Fibroblast of mammary gland (primary cell): ENCODE measurements around the gene DNAJC2.
A peak's percentile ranks its signal among the peaks of the same experiment; 100 is the strongest.

Experiments used
- DNase-seq: peaks from one replicate; pipeline ENCODE4 v3.0.0-alpha.2; 2010; ENCODE audit warnings: low read depth
- H3K4me3 ChIP-seq: 2 replicates; pipeline ENCODE4 v1.5.1; 2011; ENCODE audit warnings: low read depth, mild to moderate bottlenecking, low read length, moderate library complexity; ENCODE audit not compliant: control insufficient read depth
- TF ChIP-seq, protein P1 (sequence below): conservative IDR thresholded peaks from 2 replicates; pipeline ENCODE4 v1.5.1; 2011; ENCODE audit warnings: low read depth, low read length, inconsistent platforms; ENCODE audit not compliant: control insufficient read depth, insufficient read depth

DNAJC2 gene

DNA sequence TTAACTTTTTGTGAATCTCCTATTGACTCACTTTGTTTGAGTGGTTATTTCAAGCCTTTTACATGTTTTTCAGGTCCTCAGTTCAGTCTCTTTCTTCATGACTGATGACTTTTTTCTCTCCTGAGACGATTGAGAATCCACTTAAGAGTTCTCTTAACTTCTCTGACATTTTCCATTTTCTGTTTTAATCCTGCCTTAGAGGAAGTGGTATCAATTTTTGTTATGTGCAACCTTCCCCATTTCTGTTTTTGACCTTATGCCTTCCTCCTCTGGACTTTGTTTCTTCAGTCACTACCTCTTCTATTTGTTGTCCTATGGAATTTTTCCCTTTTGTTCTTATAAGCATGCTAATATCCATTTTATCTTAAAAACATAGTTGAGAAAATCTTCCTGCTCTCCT lies 5.2 kb upstream of the DNAJC2 start:
- no peak for DNase-seq
- no peak overlapping the region for H3K4me3 ChIP-seq
- TF ChIP-seq, protein P1, sequence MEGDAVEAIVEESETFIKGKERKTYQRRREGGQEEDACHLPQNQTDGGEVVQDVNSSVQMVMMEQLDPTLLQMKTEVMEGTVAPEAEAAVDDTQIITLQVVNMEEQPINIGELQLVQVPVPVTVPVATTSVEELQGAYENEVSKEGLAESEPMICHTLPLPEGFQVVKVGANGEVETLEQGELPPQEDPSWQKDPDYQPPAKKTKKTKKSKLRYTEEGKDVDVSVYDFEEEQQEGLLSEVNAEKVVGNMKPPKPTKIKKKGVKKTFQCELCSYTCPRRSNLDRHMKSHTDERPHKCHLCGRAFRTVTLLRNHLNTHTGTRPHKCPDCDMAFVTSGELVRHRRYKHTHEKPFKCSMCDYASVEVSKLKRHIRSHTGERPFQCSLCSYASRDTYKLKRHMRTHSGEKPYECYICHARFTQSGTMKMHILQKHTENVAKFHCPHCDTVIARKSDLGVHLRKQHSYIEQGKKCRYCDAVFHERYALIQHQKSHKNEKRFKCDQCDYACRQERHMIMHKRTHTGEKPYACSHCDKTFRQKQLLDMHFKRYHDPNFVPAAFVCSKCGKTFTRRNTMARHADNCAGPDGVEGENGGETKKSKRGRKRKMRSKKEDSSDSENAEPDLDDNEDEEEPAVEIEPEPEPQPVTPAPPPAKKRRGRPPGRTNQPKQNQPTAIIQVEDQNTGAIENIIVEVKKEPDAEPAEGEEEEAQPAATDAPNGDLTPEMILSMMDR = no peak

DNA sequence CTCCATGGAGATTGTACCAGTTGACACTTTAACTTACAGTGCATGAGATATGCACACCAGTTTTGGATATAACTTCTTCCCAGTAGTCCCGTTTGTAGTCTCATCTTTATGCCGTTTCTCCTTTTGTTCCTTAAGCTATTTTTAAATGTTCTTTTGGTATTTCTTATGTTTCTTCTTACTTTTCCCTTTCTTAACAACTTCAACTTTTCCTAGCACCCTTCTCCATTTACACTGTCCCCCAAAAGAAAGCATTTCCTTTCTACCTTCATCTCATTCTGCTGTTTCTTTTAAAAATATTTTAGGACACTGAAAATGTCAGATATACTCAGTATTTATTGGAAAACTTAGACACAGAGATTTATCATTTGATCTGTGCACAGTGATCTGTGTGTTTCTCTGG lies 4.4 kb upstream of the DNAJC2 start:
- peak overlapping the region; percentile 95 for H3K4me3 ChIP-seq
- no peak for DNase-seq
- TF ChIP-seq, protein P1 = no peak

DNA sequence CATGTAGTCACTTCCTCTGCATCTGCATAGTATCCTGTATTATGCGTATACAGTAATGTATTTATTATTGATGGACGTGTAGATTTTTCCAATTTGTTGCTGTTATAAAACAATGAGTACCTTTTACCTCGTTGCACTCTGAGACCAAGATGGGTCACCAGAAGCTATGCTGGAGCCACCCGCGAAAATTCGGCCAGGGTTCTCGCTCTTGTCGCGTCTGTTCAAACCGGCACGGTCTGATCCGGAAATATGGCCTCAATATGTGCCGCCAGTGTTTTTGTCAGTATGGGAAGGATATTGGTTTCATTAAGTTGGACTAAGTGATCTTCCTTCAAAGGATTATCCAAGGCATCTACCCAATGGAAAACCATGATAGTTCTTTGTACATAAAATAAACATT lies 3.9 kb upstream of the DNAJC2 start:
- H3K4me3 ChIP-seq = peak overlapping the region; percentile 95
- DNase-seq = no peak
- TF ChIP-seq, protein P1 = no peak

DNA sequence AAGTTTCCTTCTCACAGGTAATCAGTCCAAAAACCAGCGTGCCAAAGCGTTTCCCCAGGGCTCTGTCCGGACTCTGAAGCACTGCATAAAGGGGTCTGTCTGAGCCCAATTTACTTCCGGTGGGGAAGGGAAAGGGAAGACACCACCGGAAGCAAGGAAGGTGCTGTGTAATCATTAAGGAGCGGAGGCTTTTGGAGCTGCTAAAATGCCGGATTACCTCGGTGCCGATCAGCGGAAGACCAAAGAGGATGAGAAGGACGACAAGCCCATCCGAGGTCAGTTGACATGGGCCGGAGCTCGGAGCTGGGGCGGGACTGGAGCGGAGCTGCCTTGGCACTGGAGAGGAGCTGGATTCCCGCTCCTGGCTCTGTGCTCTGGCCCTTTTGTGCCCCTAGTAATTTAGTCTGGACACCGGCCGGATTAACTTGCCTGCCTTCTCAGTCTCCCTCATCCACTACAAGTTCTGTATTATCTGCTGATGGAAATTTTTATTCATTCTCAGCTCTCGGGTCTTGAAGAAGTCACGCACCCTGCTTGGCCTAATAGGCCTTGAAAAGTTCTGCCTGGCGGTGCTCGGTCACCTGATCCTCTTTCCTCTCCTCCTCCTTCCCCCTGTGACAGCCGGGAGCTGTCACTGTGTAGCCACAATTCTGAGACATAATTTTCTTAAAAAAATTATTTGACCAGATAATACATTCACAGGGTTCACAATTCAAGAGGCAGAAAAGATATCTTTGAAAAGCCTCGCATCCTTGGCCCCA lies 3.1 kb upstream of the DNAJC2 start, which contains the start of gene PSMC2:
Gene PSMC2 (plus strand): TSS at position 137 of the 761 bp plus-strand sequence. CDS start 69 bp downstream, at position 206.
- H3K4me3 ChIP-seq = peak within 1 kb of the TSS; percentile 95
- DNase-seq = peak; percentile 93
- TF ChIP-seq, protein P1 = no peak

DNA sequence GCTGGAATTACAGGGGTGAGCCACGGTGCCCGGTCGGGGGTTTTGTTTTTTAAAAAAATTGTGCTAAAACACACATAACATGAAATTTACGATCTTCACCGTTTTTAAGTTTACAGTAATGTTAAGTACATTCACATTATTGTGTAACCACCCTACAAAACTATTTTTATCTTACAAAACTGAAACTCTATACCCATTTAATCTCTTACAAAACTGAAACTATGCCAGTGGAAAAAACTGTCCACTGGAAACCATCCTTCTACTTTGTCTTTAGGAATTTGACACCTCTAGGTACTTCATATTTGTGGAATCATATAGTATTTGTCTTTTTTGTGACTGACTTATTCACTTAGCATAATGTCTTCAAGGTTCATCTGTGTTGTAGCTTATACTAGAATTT lies 1.8 kb upstream of the DNAJC2 start:
- DNase-seq = no peak
- TF ChIP-seq, protein P1 = no peak
- no peak overlapping the region for H3K4me3 ChIP-seq

DNA sequence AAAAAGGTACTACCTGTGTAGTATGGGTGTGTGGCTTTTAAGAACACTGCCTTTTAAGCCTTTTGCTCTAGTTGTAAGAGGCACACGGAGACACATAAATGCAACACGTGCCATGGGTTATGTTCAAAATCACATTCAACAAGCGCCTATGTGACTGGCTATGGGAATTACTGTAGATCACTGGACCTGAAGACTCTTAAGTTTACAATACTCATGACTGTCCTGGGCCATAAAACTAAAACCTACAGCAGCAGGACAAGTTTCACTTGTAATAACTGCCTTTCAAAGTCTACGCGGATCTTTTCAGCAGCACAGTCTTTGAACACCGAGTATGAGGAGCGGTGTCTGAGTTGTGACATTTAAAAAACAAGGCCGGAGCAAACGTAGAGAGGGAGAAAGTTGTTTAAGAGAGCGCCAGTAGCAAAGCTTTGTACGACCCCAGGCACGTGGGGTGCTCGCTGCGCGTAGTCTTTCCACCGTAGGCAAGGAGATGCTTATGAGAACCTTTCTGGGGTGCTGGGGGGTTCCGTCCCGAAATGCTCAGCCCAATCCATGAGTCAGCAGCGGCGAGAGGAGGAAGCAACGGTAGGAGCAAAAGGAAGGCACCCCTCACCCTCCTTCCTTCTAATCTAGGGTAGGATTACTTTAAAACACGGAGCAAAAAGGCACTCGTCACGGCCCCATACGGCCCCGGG lies 662 bp downstream of the DNAJC2 start:
- TF ChIP-seq, protein P1 = no peak
- DNase-seq = peak; percentile 40
- H3K4me3 ChIP-seq = peak overlapping the region; percentile 90
